ENCODE data around the gene TUFT1.

The TUFT1 gene

DNA sequence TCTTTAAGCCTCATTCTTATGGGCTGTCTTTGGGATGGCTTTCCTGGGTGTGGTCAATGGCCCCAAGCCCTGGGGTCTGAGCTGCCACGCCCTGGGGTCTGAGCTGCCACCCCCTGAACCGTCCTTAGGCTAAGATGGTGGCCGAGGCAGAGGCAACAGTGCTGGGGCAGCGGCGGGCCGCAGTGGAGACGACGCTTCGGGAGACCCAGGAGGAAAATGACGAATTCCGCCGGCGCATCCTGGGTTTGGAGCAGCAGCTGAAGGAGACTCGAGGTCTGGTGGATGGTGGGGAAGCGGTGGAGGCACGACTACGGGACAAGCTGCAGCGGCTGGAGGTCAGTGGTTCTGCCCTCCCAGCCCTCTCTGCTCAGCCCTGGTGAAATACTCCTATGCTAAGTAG, 10.3 kb upstream of the TUFT1 start:
- H3K4me3 ChIP-seq (ENCODE audit: low read depth, low read length): no peak overlapping the region
- ChIA-PET POLR2A (interaction anchor here (0.6 kb wide), 1 partner anchor 1358 kb away, joined by 6 read pairs; no protein-coding TSS in a partner anchor), CTCF (interaction anchor here (1.7 to 9.4 kb wide), 2 partner anchors 11 to 64 kb away, joined by 6 to 112 read pairs; no protein-coding TSS in a partner anchor)
- DNase-seq (ENCODE audit: low read depth, low spot score): no peak
- TF ChIP-seq, protein P1, sequence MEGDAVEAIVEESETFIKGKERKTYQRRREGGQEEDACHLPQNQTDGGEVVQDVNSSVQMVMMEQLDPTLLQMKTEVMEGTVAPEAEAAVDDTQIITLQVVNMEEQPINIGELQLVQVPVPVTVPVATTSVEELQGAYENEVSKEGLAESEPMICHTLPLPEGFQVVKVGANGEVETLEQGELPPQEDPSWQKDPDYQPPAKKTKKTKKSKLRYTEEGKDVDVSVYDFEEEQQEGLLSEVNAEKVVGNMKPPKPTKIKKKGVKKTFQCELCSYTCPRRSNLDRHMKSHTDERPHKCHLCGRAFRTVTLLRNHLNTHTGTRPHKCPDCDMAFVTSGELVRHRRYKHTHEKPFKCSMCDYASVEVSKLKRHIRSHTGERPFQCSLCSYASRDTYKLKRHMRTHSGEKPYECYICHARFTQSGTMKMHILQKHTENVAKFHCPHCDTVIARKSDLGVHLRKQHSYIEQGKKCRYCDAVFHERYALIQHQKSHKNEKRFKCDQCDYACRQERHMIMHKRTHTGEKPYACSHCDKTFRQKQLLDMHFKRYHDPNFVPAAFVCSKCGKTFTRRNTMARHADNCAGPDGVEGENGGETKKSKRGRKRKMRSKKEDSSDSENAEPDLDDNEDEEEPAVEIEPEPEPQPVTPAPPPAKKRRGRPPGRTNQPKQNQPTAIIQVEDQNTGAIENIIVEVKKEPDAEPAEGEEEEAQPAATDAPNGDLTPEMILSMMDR (IDR thresholded peaks at IDR 0.05; ENCODE audit: insufficient read depth, low read length, missing control alignments): no peak

DNA sequence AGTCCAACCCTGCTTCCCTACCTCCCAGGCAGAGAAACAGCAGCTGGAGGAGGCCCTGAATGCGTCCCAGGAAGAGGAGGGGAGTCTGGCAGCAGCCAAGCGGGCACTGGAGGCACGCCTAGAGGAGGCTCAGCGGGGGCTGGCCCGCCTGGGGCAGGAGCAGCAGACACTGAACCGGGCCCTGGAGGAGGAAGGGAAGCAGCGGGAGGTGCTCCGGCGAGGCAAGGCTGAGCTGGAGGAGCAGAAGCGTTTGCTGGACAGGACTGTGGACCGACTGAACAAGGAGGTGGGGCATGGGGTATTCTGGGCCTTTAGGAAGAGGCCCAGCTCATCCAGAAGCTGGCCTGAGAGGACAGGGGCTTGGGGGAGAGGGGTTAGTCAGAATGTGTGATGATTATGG, 9.6 kb upstream of the TUFT1 start:
- POLR2A ChIA-PET: no interaction called here
- TF ChIP-seq, protein P1 (IDR thresholded peaks at IDR 0.05; ENCODE audit: insufficient read depth, low read length, missing control alignments): no peak
- CTCF ChIA-PET: interaction anchor here (1.7 to 9.4 kb wide), 2 partner anchors 11 to 63 kb away, joined by 6 to 112 read pairs; no protein-coding TSS in a partner anchor
- H3K4me3 ChIP-seq (ENCODE audit: low read depth, low read length): no peak overlapping the region
- DNase-seq (ENCODE audit: low read depth, low spot score): no peak

DNA sequence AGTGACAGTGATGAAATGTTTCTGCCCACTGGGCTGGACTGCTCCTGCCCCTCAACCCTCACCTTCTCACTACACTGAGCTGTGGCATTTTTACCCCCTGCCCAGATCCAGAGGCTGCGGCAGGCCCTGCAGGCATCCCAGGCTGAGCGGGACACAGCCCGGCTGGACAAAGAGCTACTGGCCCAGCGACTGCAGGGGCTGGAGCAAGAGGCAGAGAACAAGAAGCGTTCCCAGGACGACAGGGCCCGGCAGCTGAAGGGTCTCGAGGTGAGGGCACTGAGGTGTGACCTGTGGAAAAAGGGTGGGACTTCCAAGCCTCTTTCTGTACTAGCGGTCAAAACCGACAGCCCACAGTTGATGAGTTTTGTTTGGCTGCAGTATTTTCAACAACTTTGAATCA, 6.2 kb upstream of the TUFT1 start:
- no peak for DNase-seq (ENCODE audit: low read depth, low spot score)

DNA sequence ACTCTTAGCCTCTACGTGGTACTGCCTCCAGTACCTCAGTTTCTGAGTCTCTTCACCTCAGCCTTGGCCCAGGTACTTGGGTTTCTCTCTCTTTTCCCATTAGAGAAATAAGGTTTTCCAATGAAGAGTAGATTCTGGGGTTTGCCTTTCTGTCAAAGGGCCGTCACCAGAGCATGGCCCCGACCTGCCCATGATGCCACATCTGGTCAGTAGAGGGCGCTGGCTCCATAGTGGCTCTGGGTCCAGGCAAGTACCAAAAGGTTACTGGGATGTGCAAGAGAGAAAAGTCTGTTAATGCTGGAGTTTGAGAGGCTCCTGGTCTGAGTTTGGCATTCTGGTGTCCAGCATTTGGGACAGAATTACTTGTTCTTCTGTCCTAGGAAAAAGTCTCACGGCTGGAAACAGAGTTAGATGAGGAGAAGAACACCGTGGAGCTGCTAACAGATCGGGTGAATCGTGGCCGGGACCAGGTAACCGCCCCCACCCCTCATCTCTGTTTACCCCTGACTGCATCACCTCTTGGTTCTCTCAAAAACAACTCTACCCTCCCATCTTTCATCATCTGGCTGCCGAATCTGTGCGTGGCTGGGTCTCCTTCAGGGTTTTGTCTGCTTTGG, 5.3 kb upstream of the TUFT1 start:
- ChIA-PET CTCF (interaction anchor here (0.8 to 9.4 kb wide), 20 partner anchors 9 to 218 kb away, joined by 3 to 112 read pairs (median 4); no protein-coding TSS in a partner anchor), POLR2A (no interaction called here)
- H3K4me3 ChIP-seq (ENCODE audit: low read depth, low read length): no peak overlapping the region
- no peak for DNase-seq (ENCODE audit: low read depth, low spot score)
- TF ChIP-seq, protein P1 (IDR thresholded peaks at IDR 0.05; ENCODE audit: insufficient read depth, low read length, missing control alignments): peak; percentile 94

More for the DNA sequence above, 6.2 kb upstream of the TUFT1 start:
- ChIA-PET POLR2A (no interaction called here), CTCF (interaction anchor here (0.6 to 9.4 kb wide), 10 partner anchors 11 to 201 kb away, joined by 3 to 112 read pairs (median 4); partner anchors contain the start of gene CGN)
- no peak overlapping the region for H3K4me3 ChIP-seq (ENCODE audit: low read depth, low read length)
- TF ChIP-seq, protein P1 (IDR thresholded peaks at IDR 0.05; ENCODE audit: insufficient read depth, low read length, missing control alignments): no peak

DNA sequence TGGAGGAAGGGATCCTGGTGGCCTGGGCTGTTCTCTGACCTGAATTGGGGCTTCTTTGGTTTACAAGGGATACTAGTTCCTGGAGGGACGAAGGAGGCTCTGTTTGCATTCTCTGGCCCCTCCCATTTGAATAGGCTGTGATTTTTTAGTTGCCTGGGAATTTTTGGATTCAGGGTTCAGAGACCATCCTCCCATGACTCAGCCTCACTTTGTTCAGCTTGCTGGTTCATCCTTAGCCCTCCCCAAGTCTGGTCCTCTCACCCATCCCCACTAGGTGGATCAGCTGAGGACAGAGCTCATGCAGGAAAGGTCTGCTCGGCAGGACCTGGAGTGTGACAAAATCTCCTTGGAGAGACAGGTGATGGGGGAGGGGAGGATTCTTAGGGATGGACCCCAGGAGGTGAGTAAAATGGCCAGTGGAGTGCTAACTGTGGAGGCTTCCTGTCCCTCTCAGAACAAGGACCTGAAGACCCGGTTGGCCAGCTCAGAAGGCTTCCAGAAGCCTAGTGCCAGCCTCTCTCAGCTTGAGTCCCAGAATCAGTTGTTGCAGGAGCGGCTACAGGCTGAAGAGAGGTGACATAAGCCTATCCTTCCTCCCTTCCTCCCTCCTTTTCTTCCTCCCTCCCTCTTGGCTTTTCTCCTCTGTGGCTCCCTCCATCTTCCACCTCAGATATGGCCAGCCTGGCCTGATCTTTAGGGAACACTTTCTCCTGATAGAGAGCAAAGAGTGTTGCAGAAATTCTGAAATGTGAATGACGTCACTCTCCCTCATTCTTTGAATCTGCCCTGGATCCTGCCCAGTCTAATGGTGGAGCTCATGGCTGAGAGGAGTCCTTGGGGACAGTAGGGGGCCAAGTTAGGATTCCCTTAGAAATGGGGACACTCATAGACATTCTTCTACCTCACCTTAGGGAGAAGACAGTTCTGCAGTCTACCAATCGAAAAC, 4.5 kb upstream of the TUFT1 start:
- H3K4me3 ChIP-seq (ENCODE audit: low read depth, low read length): no peak overlapping the region
- DNase-seq (ENCODE audit: low read depth, low spot score): no peak
- CTCF ChIA-PET: interaction anchor here (0.8 to 9.4 kb wide), 20 partner anchors 9 to 217 kb away, joined by 3 to 112 read pairs (median 4); no protein-coding TSS in a partner anchor
- TF ChIP-seq, protein P1 (IDR thresholded peaks at IDR 0.05; ENCODE audit: insufficient read depth, low read length, missing control alignments): no peak
- POLR2A ChIA-PET: no interaction called here

Measured in AG04449 (cell line).